ENCODE results near the gene MYO3A. TPM values are rescaled to one million over a fixed set of nuclear protein-coding genes. Genes with fewer than 3 reads are reported as not detected.

Gene MYO3A
- total RNA-seq, 4 donors from 2014 or later: 0.21 to 0.39 (median 0.22) TPM; not detected in 1

- Histone ChIP-seq H3K4me3 (no peak overlapping the region), H3K27ac (no peak overlapping the region), H3K36me3 (no peaks in the 10 kb centered on the region), H3K27me3 (no peaks in the 10 kb centered on the region), H3K9me3 (no peaks in the 10 kb centered on the region), H3K4me1 (no peaks in the 10 kb centered on the region)
- DNase-seq (ENCODE audit: low spot score in 2 of 2): no peak
- TF ChIP-seq EP300 (IDR thresholded peaks at IDR 0.05): no peak
- no peak for TF ChIP-seq CTCF (IDR thresholded peaks at IDR 0.05)
- no peak for TF ChIP-seq POLR2A (IDR thresholded peaks at IDR 0.05)
- 35 to 76% methylated on average over 2 of the region's 2 CpGs for WGBS, 2 donors
Observed at GRCh38 chr10:26173837-26174236, 239.8 kb downstream of the MYO3A start.

DNA sequence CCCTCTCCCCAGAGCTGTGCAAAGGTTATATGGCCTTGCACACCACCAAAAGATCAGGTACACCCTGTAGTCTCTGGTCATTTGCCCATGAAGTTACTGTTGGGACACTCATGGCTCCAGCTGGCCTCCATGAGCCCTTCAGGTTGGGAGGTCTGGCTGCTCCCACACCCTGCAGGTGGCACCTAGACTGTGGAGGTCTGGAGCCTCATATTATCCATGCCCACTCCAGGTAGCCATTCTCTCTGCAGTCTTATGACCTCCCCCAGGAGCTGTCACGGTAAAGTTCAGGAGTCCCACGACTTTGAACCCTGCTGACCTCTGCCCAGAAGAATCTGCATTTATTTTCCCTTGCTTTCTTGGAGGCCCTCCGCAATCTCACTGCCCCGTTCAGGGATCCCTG is 243.3 kb downstream of the MYO3A start:
- Histone ChIP-seq H3K27ac (no peak overlapping the region), H3K4me3 (no peak overlapping the region), H3K9me3 (no peaks in the 10 kb centered on the region), H3K27me3 (no peaks in the 10 kb centered on the region), H3K4me1 (no peaks in the 10 kb centered on the region), H3K36me3 (no peaks in the 10 kb centered on the region)
- WGBS, 2 donors: 70 to 73% methylated on average over 4 of the region's 4 CpGs
- TF ChIP-seq CTCF (IDR thresholded peaks at IDR 0.05): no peak
- no peak for TF ChIP-seq EP300 (IDR thresholded peaks at IDR 0.05)
- no peak for TF ChIP-seq POLR2A (IDR thresholded peaks at IDR 0.05)
- no peak for DNase-seq (ENCODE audit: low spot score in 2 of 2)

GRCh38 chr10:26194275-26194674 is 260.2 kb downstream of the MYO3A start:
- H3K36me3 ChIP-seq: no peaks in the 10 kb centered on the region
- no peak for TF ChIP-seq CTCF (IDR thresholded peaks at IDR 0.05)
- TF ChIP-seq EP300 (IDR thresholded peaks at IDR 0.05): no peak
- no peak for TF ChIP-seq POLR2A (IDR thresholded peaks at IDR 0.05)
- no peaks in the 10 kb centered on the region for H3K27me3 ChIP-seq
- no peak for DNase-seq (ENCODE audit: low spot score in 2 of 2)
- no peaks in the 10 kb centered on the region for H3K4me1 ChIP-seq
- 65 to 71% methylated on average over 5 of the region's 5 CpGs for WGBS, 2 donors
- no peaks in the 10 kb centered on the region for H3K9me3 ChIP-seq
- H3K4me3 ChIP-seq: no peak overlapping the region
- no peak overlapping the region for H3K27ac ChIP-seq

- WGBS, 2 donors: 87 to 98% methylated on average over 2 of the region's 2 CpGs
- Histone ChIP-seq H3K4me1 (no peaks in the 10 kb centered on the region), H3K9me3 (no peaks in the 10 kb centered on the region), H3K36me3 (no peaks in the 10 kb centered on the region), H3K4me3 (no peak overlapping the region), H3K27ac (no peak overlapping the region), H3K27me3 (no peaks in the 10 kb centered on the region)
- DNase-seq (ENCODE audit: low spot score in 2 of 2): no peak
- TF ChIP-seq POLR2A (IDR thresholded peaks at IDR 0.05) (no peak), EP300 (IDR thresholded peaks at IDR 0.05) (no peak)
Observed at GRCh38 chr10:26197248-26197647, 263.2 kb downstream of the MYO3A start.

GRCh38 chr10:26198119-26198518 is 264.1 kb downstream of the MYO3A start:
- H3K27me3 ChIP-seq: no peaks in the 10 kb centered on the region
- no peaks in the 10 kb centered on the region for H3K36me3 ChIP-seq
- no peak for DNase-seq (ENCODE audit: low spot score in 2 of 2)
- H3K9me3 ChIP-seq: no peaks in the 10 kb centered on the region
- no peaks in the 10 kb centered on the region for H3K4me1 ChIP-seq
- 91 to 93% methylated on average over 9 of the region's 9 CpGs for WGBS, 2 donors
- H3K27ac ChIP-seq: no peak overlapping the region
- TF ChIP-seq POLR2A (IDR thresholded peaks at IDR 0.05): no peak
- TF ChIP-seq CTCF (IDR thresholded peaks at IDR 0.05): no peak
- no peak for TF ChIP-seq EP300 (IDR thresholded peaks at IDR 0.05)
- H3K4me3 ChIP-seq: no peak overlapping the region

DNA sequence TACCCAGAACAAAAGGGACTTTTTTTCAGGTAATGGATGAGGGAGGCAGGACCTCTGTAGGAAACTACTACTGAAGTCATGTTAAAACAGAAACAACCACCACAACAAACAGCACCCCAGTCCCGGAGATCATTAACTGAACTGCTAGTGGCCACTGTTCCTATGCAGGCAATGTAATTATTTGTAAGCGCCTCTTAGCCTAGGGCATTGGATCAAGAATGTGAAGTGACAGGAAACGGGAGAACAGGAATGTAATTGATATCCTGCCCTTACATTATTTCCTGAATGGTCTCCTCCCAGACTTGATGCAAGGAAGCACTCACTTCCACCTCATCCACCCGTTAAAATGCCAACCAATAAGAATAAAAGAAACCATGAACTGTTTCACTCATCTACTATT is 265.8 kb downstream of the MYO3A start:
- no peak overlapping the region for H3K27ac ChIP-seq
- H3K27me3 ChIP-seq: no peaks in the 10 kb centered on the region
- TF ChIP-seq POLR2A (IDR thresholded peaks at IDR 0.05) (no peak), CTCF (IDR thresholded peaks at IDR 0.05) (no peak), EP300 (IDR thresholded peaks at IDR 0.05) (no peak)
- no peaks in the 10 kb centered on the region for H3K4me1 ChIP-seq
- WGBS, 2 donors: 19 to 33% methylated on average over 4 of the region's 4 CpGs
- no peaks in the 10 kb centered on the region for H3K9me3 ChIP-seq
- H3K36me3 ChIP-seq: no peaks in the 10 kb centered on the region
- no peak overlapping the region for H3K4me3 ChIP-seq
- no peak for DNase-seq (ENCODE audit: low spot score in 2 of 2)

Data from tibial nerve (tissue), 4 donors.